ENCODE results near the gene POLR3E. TPM values are rescaled to one million over a fixed set of nuclear protein-coding genes. Genes with fewer than 3 reads are reported as not detected.

The POLR3E gene
- total RNA-seq, 2 experiments from 2014 or later: 66.9 to 67.9 TPM

DNA sequence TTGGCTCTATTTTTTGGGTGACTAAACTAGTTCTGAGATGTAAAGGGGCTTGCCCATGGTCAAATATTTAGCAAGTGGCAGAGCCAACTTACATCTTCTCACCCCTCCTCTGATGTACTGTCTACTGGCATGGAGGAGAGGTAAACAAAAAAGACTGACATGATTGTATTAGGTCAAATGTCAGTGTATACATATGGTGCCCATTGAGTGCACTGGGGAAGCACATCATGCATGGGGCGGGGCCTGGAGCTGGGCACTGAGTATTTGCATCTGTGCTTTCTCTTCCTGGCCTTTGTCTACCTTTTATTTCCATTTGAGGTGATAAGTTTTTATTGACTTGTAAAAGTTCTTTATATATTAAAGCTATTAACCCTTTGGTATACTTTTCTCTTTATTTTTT, 22.3 kb upstream of the POLR3E start:
- Mint-ChIP-seq H3K36me3 (ENCODE audit: low read depth) (peaks cover 27% of the 10 kb centered on the region), H3K4me1 (ENCODE audit: low read depth) (peaks cover 7% of the 10 kb centered on the region), H3K27me3 (no peaks in the 10 kb centered on the region), H3K4me3 (no peak overlapping the region), H3K27ac (no peak overlapping the region), H3K9me3 (no peaks in the 10 kb centered on the region)
- intact Hi-C loops (cut with micrococcal nuclease): no loop called here
- POLR2A ChIA-PET: interaction anchor here (0.6 kb wide), 1 partner anchor 716 kb away, joined by 6 read pairs; no protein-coding TSS in a partner anchor
- ATAC-seq: no peak
- no peak for DNase-seq
- TF ChIP-seq, protein P1, sequence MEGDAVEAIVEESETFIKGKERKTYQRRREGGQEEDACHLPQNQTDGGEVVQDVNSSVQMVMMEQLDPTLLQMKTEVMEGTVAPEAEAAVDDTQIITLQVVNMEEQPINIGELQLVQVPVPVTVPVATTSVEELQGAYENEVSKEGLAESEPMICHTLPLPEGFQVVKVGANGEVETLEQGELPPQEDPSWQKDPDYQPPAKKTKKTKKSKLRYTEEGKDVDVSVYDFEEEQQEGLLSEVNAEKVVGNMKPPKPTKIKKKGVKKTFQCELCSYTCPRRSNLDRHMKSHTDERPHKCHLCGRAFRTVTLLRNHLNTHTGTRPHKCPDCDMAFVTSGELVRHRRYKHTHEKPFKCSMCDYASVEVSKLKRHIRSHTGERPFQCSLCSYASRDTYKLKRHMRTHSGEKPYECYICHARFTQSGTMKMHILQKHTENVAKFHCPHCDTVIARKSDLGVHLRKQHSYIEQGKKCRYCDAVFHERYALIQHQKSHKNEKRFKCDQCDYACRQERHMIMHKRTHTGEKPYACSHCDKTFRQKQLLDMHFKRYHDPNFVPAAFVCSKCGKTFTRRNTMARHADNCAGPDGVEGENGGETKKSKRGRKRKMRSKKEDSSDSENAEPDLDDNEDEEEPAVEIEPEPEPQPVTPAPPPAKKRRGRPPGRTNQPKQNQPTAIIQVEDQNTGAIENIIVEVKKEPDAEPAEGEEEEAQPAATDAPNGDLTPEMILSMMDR (IDR thresholded peaks at IDR 0.05): no peak
- CTCF ChIA-PET: interaction anchor here (0.9 kb wide), 1 partner anchor 86 kb away, joined by 3 read pairs; no protein-coding TSS in a partner anchor

DNA sequence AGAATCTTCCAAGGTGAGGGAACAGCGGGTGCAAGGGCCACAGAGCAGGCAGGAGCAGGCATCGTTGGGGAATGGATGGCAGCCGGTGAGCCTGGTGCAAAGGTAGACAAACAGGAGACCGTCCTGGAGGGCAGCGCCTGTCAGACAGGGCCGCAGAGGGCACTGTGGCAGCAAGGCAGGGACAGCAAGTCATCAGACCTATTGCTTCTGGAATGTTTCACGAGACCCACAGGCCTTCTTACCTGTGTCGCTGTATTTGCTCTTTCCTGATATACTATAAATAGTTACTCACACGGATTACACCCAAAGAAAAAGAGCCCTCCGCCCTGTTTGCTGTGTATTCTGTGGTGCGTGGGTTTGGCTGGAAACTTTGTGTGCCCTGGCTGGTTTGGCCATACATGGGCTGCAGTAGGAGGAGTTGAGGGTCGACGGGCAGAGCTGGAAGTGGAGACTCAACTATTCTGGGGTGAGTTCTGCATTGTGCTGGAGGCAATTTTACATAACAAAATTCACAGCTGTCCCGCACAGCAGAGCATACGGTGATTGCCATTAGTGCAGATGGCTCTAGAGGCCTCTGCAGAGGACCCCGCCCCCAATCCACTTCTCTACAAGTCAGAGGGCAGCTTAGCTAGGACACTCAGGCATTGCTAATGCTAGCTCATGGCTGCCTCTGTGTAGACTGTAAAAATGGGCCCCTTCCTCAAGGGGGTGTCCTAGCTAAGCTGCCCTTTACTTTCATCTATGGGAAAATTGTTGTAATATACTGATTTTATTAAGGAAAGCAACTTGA, 18.6 kb upstream of the POLR3E start:
- H3K27me3 Mint-ChIP-seq: no peaks in the 10 kb centered on the region
- H3K27ac Mint-ChIP-seq: no peak overlapping the region
- no peak for ATAC-seq
- no peak overlapping the region for H3K4me3 Mint-ChIP-seq
- intact Hi-C loops (cut with micrococcal nuclease): no loop called here
- peaks cover 24% of the 10 kb centered on the region for H3K36me3 Mint-ChIP-seq (ENCODE audit: low read depth)
- no peak for DNase-seq
- no peaks in the 10 kb centered on the region for H3K9me3 Mint-ChIP-seq
- TF ChIP-seq, protein P1 (IDR thresholded peaks at IDR 0.05): no peak
- ChIA-PET CTCF (no interaction called here), POLR2A (interaction anchor here (0.7 kb wide), 1 partner anchor 9 kb away, joined by 4 read pairs; no protein-coding TSS in a partner anchor)
- no peaks in the 10 kb centered on the region for H3K4me1 Mint-ChIP-seq (ENCODE audit: low read depth)

DNA sequence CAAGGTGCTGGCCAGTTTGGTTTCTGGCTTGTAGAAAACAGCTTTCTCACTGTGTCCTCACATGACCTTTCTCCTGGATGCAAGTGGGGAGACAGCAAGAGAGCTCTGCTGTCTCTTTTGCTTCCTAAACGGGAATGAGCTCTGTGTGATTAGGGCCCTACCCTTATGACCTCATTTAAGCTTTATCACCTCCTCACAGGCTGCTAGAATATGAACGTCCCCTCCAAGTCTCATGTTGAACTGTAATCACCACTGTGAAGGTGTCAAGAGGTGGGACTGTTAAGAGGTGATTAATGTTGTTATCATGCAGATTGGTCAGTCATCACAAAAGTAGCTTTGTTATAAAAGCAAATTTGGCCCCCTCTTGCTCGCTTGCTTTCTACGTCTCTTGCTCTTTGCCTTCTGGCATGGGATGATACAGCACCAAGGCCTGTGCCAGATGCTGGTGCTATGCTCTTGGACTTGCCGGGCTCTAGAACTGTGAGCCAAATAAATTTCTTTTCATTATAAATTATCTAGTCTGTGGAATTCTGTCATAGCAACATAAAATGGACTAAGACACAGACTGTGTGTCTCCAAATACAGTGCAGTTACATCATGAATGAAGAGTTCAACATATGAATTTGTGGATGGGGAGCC, 14.8 kb upstream of the POLR3E start:
- Mint-ChIP-seq H3K36me3 (ENCODE audit: low read depth) (peaks cover 34% of the 10 kb centered on the region), H3K4me3 (no peak overlapping the region), H3K4me1 (ENCODE audit: low read depth) (peaks cover 2% of the 10 kb centered on the region), H3K27me3 (no peaks in the 10 kb centered on the region), H3K9me3 (no peaks in the 10 kb centered on the region), H3K27ac (no peak overlapping the region)
- ChIA-PET POLR2A (interaction anchor here (1.7 kb wide), 1 partner anchor 16 kb away, joined by 4 read pairs; no protein-coding TSS in a partner anchor), CTCF (interaction anchor here (1.3 to 3.1 kb wide), 2 partner anchors 14 to 18 kb away, joined by 4 to 12 read pairs; no protein-coding TSS in a partner anchor)
- no peak for ATAC-seq
- intact Hi-C loops (cut with micrococcal nuclease): no loop called here
- TF ChIP-seq, protein P1 (IDR thresholded peaks at IDR 0.05): no peak
- DNase-seq: no peak

DNA sequence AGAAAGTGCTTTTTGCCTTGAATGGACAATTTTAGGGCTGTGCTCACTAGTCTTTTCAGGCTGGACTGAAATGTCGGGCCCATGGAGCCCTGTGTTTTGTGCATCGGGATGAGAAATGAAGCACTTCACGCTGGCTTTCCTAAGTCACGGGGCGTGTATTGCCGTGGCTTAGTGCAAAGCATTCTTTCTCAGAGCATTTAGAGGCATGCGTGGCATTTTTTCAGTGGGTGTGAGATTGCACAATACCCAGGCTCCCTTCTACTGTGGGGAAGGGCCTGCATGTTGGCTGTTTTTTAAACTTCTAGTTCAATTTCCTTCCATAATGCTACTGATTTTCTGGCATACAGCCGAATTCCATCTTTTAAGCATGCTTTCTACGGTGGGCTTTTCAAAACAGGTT, 12.6 kb upstream of the POLR3E start:
- peaks cover 29% of the 10 kb centered on the region for H3K36me3 Mint-ChIP-seq (ENCODE audit: low read depth)
- ATAC-seq: no peak
- intact Hi-C loops (cut with micrococcal nuclease): no loop called here
- H3K27me3 Mint-ChIP-seq: no peaks in the 10 kb centered on the region
- H3K27ac Mint-ChIP-seq: no peak overlapping the region
- POLR2A ChIA-PET: interaction anchor here (1.0 kb wide), 1 partner anchor 13 kb away, joined by 3 read pairs; no protein-coding TSS in a partner anchor
- peaks cover 2% of the 10 kb centered on the region for H3K4me1 Mint-ChIP-seq (ENCODE audit: low read depth)
- TF ChIP-seq, protein P1 (IDR thresholded peaks at IDR 0.05): no peak
- H3K4me3 Mint-ChIP-seq: no peak overlapping the region
- CTCF ChIA-PET: interaction anchor here (3.1 kb wide), 1 partner anchor 16 kb away, joined by 12 read pairs; no protein-coding TSS in a partner anchor
- no peak for DNase-seq
- no peaks in the 10 kb centered on the region for H3K9me3 Mint-ChIP-seq
